GM23338 (cell line): ENCODE measurements around the gene TARS2. TPM values are rescaled to one million over a fixed set of nuclear protein-coding genes. Genes with fewer than 3 reads are reported as not detected.

Experiments used
- ATAC-seq: fragments of 200-7000 bp; cut with Tn5 transposase; 3 replicates; pipeline ENCODE4 v1.9.1; 2020
- DNase-seq: peaks from one replicate; pipeline ENCODE4 v3.0.0-alpha.2; 2015; ENCODE audit warnings: low spot score
- H2AFZ ChIP-seq: fragments of 200-600 bp; sonication (generic); 2 replicates; pipeline ENCODE4 v1.8.0; 2016; ENCODE audit warnings: antibody characterized with exemption, mild to moderate bottlenecking, moderate library complexity
- H3F3A ChIP-seq: fragments of 200-600 bp; sonication (generic); replicated peaks from 2 replicates; pipeline ENCODE4 v1.8.0; 2017; ENCODE audit warnings: antibody characterized with exemption, mixed run types, low read depth
- H3K27ac ChIP-seq: fragments of 200-600 bp; sonication (generic); 2 replicates; pipeline ENCODE4 v1.6.1; 2016; ENCODE audit warnings: low read depth
- H3K27me3 ChIP-seq: fragments of 200-600 bp; sonication (generic); 2 replicates; pipeline ENCODE4 v1.8.0; 2016; ENCODE audit warnings: mild to moderate bottlenecking, mixed run types, moderate library complexity; ENCODE audit not compliant: insufficient read depth
- H3K36me3 ChIP-seq: fragments of 200-600 bp; sonication (generic); 2 replicates; pipeline ENCODE4 v1.8.0; 2016; ENCODE audit warnings: mild to moderate bottlenecking; ENCODE audit not compliant: insufficient read depth
- H3K4me1 ChIP-seq: fragments of 200-600 bp; sonication (generic); 2 replicates; pipeline ENCODE4 v1.8.0; 2016; ENCODE audit warnings: mild to moderate bottlenecking, moderate library complexity; ENCODE audit not compliant: insufficient read depth
- H3K4me2 ChIP-seq: fragments of 200-600 bp; sonication (generic); 2 replicates; pipeline ENCODE4 v1.7.1; 2017; ENCODE audit warnings: mixed run types
- H3K4me3 ChIP-seq: fragments of 200-600 bp; sonication (generic); 2 replicates; pipeline ENCODE4 v1.6.1; 2016; ENCODE audit warnings: mixed run types
- H3K79me2 ChIP-seq: fragments of 200-600 bp; sonication (generic); replicated peaks from 2 replicates; pipeline ENCODE4 v1.8.0; 2017; ENCODE audit warnings: mild to moderate bottlenecking; ENCODE audit not compliant: insufficient read depth
- H3K9me2 ChIP-seq: fragments of 200-600 bp; sonication (generic); 2 replicates; pipeline ENCODE4 v1.8.0; 2017; ENCODE audit not compliant: insufficient read depth
- H4K20me1 ChIP-seq: fragments of 200-600 bp; sonication (generic); replicated peaks from 2 replicates; pipeline ENCODE4 v1.8.0; 2017; ENCODE audit warnings: mild to moderate bottlenecking; ENCODE audit not compliant: insufficient read depth
- H3K27ac Mint-ChIP-seq: 2 replicates; pipeline ENCODE4 v1.8.0; 2020; ENCODE audit warnings: inconsistent platforms, mild to moderate bottlenecking, moderate library complexity, mixed read lengths
- H3K27me3 Mint-ChIP-seq: 3 replicates; pipeline ENCODE4 v1.8.0; 2022; ENCODE audit warnings: low read depth, mild to moderate bottlenecking, moderate library complexity, mixed read lengths, inconsistent platforms; ENCODE audit not compliant: insufficient read depth, poor library complexity
- H3K36me3 Mint-ChIP-seq: 3 replicates; pipeline ENCODE4 v1.8.0; 2021; ENCODE audit warnings: low read depth, mild to moderate bottlenecking, inconsistent platforms, moderate library complexity, mixed read lengths
- H3K4me1 Mint-ChIP-seq: 3 replicates; pipeline ENCODE4 v1.8.0; 2020; ENCODE audit warnings: mild to moderate bottlenecking, inconsistent platforms, mixed read lengths
- H3K4me3 Mint-ChIP-seq: 3 replicates; pipeline ENCODE4 v1.8.0; 2021; ENCODE audit warnings: moderate library complexity, mild to moderate bottlenecking, inconsistent platforms, mixed read lengths
- H3K9me3 Mint-ChIP-seq: 3 replicates; pipeline ENCODE4 v1.8.0; 2020; ENCODE audit warnings: moderate library complexity, mild to moderate bottlenecking, inconsistent platforms, mixed read lengths
- CREB1 ChIP-seq: fragments of 250-450 bp; sonication (Bioruptor Pico); IDR thresholded peaks from 2 replicates; pipeline ENCODE4 v1.5.0; 2020; ENCODE audit warnings: low read depth, mild to moderate bottlenecking, moderate library complexity
- ETS1 ChIP-seq: IDR thresholded peaks from 2 replicates; pipeline ENCODE4 v1.6.1; 2016; ENCODE audit warnings: antibody characterized with exemption
- EZH2 ChIP-seq: fragments of 200-600 bp; sonication (generic); IDR thresholded peaks from one replicate; pipeline ENCODE4 v1.8.0; 2017; ENCODE audit warnings: antibody characterized with exemption, mild to moderate bottlenecking, low read depth; ENCODE audit not compliant: unreplicated experiment
- EZH2phosphoT487 ChIP-seq: fragments of 200-600 bp; sonication (generic); IDR thresholded peaks from one replicate; pipeline ENCODE4 v1.8.1; 2018; ENCODE audit warnings: antibody characterized with exemption; ENCODE audit not compliant: unreplicated experiment
- NANOG ChIP-seq: IDR thresholded peaks from 2 replicates; pipeline ENCODE4 v1.6.1; 2016; ENCODE audit warnings: antibody characterized with exemption, borderline replicate concordance
- POLR2AphosphoS5 ChIP-seq: IDR thresholded peaks from 2 replicates; pipeline ENCODE4 v1.6.1; 2016; ENCODE audit warnings: antibody characterized with exemption, low read depth
- REST ChIP-seq: IDR thresholded peaks from one replicate; pipeline ENCODE4 v1.6.1; 2018; ENCODE audit warnings: antibody characterized with exemption; ENCODE audit not compliant: unreplicated experiment
- STAT1 ChIP-seq: IDR thresholded peaks from one replicate; pipeline ENCODE4 v1.6.1; 2016; ENCODE audit warnings: antibody characterized with exemption; ENCODE audit not compliant: unreplicated experiment
- ZNF114 ChIP-seq: fragments of 250-450 bp; sonication (Bioruptor Pico); IDR thresholded peaks from 2 replicates; pipeline ENCODE4 v1.5.0; 2020; ENCODE audit warnings: mild to moderate bottlenecking, moderate library complexity
- ZNF331 ChIP-seq: fragments of 250-450 bp; sonication (Bioruptor Pico); IDR thresholded peaks from 2 replicates; pipeline ENCODE4 v1.5.0; 2020; ENCODE audit warnings: low read depth, mild to moderate bottlenecking, moderate library complexity
- polyA plus RNA-seq: library from polyadenylated mRNA; unstranded; fragments of >200 nt; fragmentation: Nextera tagmentation; extraction: Ambion mirVana; gene quantifications from 2 replicates; pipeline ENCODE4 v1.2.1, GENCODE V29; 2016
- total RNA-seq: library from RNA; depleted of rRNA; stranded (reverse); fragments of >200 nt; shearing (Covaris generic); gene quantifications from 2 replicates; pipeline ENCODE4 v1.2.3, GENCODE V29; 2014

Gene TARS2
- total and polyA plus RNA-seq, 2 experiments from 2014 or later, result 19.5 to 28.4 TPM

- Histone ChIP-seq H2AFZ (peak overlapping the region; percentile 91), H3K4me2 (peak overlapping the region; percentile 84), H3K79me2 (no peaks in the 10 kb centered on the region), H3K36me3 (no peaks in the 10 kb centered on the region), H3F3A (0 out of 2 replicates have a peak, but pooled peaks cover 17% of the 10 kb centered on the region), H3K4me1 (peaks cover 7% of the 10 kb centered on the region; the same call in 1 of the 2 replicates), H3K9me2 (no peaks in the 10 kb centered on the region), H4K20me1 (no peaks in the 10 kb centered on the region), H3K4me3 (peak overlapping the region; percentile 81), H3K27ac (peak overlapping the region; percentile 46; the same call in 1 of the 2 replicates), H3K27me3 (no peaks in the 10 kb centered on the region)
- peak; percentile 72 for DNase-seq
- TF ChIP-seq POLR2AphosphoS5, result no peak
- TF ChIP-seq REST, result no peak
- TF ChIP-seq EZH2, result no peak
- TF ChIP-seq ETS1, result no peak
- TF ChIP-seq CREB1, result no peak
- TF ChIP-seq NANOG, result no peak
- no peak for TF ChIP-seq ZNF331 (CRISPR knock-in tag)
- TF ChIP-seq ZNF114 (CRISPR knock-in tag), result no peak
- TF ChIP-seq EZH2phosphoT487, result no peak
- no peak for TF ChIP-seq STAT1
- Mint-ChIP-seq H3K9me3 (no peaks in the 10 kb centered on the region; the same call in 2 of the 3 replicates), H3K27ac (peak overlapping the region; percentile 91), H3K27me3 (peaks cover 24% of the 10 kb centered on the region), H3K4me1 (peaks cover 8% of the 10 kb centered on the region), H3K36me3 (peaks cover 6% of the 10 kb centered on the region; the same call in 1 of the 3 replicates), H3K4me3 (peak overlapping the region; percentile 91)
- ATAC-seq, result peak; percentile 17; the same call in 2 of the 3 replicates
Observed at GRCh38 chr1:150514913-150515327, 27.7 kb downstream of the TARS2 start.

- H3K36me3 Mint-ChIP-seq, result peaks cover 6% of the 10 kb centered on the region; the same call in 1 of the 3 replicates
- peak within 1 kb of the TSS; percentile 91 for H3K4me3 Mint-ChIP-seq
- no peaks in the 10 kb centered on the region for H4K20me1 ChIP-seq
- peaks cover 20% of the 10 kb centered on the region for H3K27me3 Mint-ChIP-seq
- H3K4me2 ChIP-seq, result peak within 1 kb of the TSS; percentile 91
- peak; percentile 65 for TF ChIP-seq POLR2AphosphoS5
- TF ChIP-seq CREB1, result peak; percentile 36; the same call in 1 of the 2 replicates
- TF ChIP-seq ZNF331 (CRISPR knock-in tag), result no peak
- DNase-seq, result peak; percentile 98
- no peaks in the 10 kb centered on the region for H3K27me3 ChIP-seq
- peaks cover 8% of the 10 kb centered on the region for H3K4me1 Mint-ChIP-seq
- no peaks in the 10 kb centered on the region; the same call in 2 of the 3 replicates for H3K9me3 Mint-ChIP-seq
- H3F3A ChIP-seq, result 0 out of 2 replicates have a peak, but pooled peaks cover 17% of the 10 kb centered on the region
- H2AFZ ChIP-seq, result peak within 1 kb of the TSS; percentile 93
- H3K36me3 ChIP-seq, result no peaks in the 10 kb centered on the region
- no peaks in the 10 kb centered on the region for H3K9me2 ChIP-seq
- no peaks in the 10 kb centered on the region for H3K79me2 ChIP-seq
- H3K27ac ChIP-seq, result peak within 1 kb of the TSS; percentile 46
- H3K4me3 ChIP-seq, result peak within 1 kb of the TSS; percentile 81
- H3K27ac Mint-ChIP-seq, result peak within 1 kb of the TSS; percentile 91
- H3K4me1 ChIP-seq, result peaks cover 7% of the 10 kb centered on the region; the same call in 1 of the 2 replicates
- peak; percentile 96 for ATAC-seq
Observed at GRCh38 chr1:150515328-150516049, 28.3 kb downstream of the TARS2 start, which contains the start of gene FALEC. Gene FALEC (plus strand): TSS chr1:150515752.
